ENCODE data around the gene HDHD5. TPM values are rescaled to one million over a fixed set of nuclear protein-coding genes. Genes with fewer than 3 reads are reported as not detected.

The HDHD5 gene
- total RNA-seq, 1 experiment from 2014 or later: 59.4 TPM

DNA sequence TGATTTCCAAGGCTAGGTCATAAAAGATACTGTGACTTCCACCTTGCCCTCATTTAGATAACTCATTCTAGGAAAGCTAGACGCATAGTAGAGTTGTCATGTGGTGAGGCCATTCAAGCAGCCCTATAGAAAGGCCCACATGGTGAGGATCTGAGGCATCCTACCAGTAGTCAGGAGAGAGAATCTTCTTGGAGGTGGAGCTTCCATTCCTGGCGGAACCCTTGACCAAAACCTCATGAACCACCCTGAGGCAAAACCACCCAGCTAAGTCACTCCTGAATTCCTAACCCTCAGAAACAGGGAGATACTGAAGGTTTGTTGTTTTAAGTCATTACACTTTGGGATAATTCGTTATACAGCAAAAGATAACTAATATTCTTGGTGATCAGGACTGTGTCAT lies 2.9 kb upstream of the HDHD5 start:
- ChIA-PET CTCF (interaction anchor here (1.1 kb wide), 1 partner anchor 10 kb away, joined by 3 read pairs; no protein-coding TSS in a partner anchor), POLR2A (ENCODE audit: low non-redundant PET) (no interaction called here)
- Histone ChIP-seq H3K4me3 (ENCODE audit: low read depth, low read length, poor library complexity, severe bottlenecking) (no peak overlapping the region), H3K9me3 (ENCODE audit: low read depth, low read length, poor library complexity, severe bottlenecking) (no peaks in the 10 kb centered on the region), H3K36me3 (ENCODE audit: insufficient read depth, low read length, poor library complexity, severe bottlenecking) (peaks cover 4% of the 10 kb centered on the region), H3K27ac (ENCODE audit: low read depth, low read length, poor library complexity, severe bottlenecking) (no peak overlapping the region), H3K4me1 (ENCODE audit: insufficient read depth, low read length, poor library complexity, severe bottlenecking) (peaks cover 5% of the 10 kb centered on the region), H3K27me3 (replicated peaks; ENCODE audit: insufficient read depth, low read depth, low read length, poor library complexity) (no peaks in the 10 kb centered on the region)
- intact Hi-C loops (cut with micrococcal nuclease; ENCODE audit: unreplicated experiment): no loop called here
- DNase-seq (ENCODE audit: low spot score): no peak
- TSS peak; percentile 2 for BruUV-seq (replicated peaks)
- no peak for TF ChIP-seq EZH2 (IDR thresholded peaks at IDR 0.05; ENCODE audit: borderline replicate concordance, low read depth, low read length, poor library complexity, severe bottlenecking)

DNA sequence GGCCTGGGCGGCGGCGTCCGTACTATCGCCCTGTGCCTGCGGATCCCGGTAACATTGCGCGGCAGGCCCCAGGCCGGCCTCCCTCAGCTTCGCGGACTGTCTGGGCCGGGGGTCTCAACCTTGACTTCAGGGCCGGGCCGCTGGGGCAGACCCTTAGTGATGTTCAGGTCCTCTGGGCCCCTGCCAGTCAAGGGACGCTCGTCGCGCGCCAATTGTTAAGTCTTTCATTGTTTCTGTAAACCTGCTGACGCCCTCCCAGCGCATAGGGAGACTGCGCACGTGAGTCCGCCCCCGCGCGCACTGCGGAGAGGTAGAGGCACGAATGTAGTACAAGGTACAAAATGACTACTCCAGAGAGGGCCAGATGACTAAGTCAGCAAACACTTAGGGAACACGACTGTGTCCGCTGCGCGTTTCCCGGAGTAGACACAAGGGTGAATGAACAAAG lies 451 bp upstream of the HDHD5 start:
- POLR2A ChIA-PET (ENCODE audit: low non-redundant PET): no interaction called here
- no peaks in the 10 kb centered on the region for H3K9me3 ChIP-seq (ENCODE audit: low read depth, low read length, poor library complexity, severe bottlenecking)
- H3K27me3 ChIP-seq (replicated peaks; ENCODE audit: insufficient read depth, low read depth, low read length, poor library complexity): no peaks in the 10 kb centered on the region
- intact Hi-C loops (cut with micrococcal nuclease; ENCODE audit: unreplicated experiment): no loop called here
- peaks cover 5% of the 10 kb centered on the region for H3K4me1 ChIP-seq (ENCODE audit: insufficient read depth, low read length, poor library complexity, severe bottlenecking)
- CTCF ChIA-PET: interaction anchor here (0.7 to 1.4 kb wide), 3 partner anchors 12 to 342 kb away, joined by 3 to 7 read pairs (median 4); no protein-coding TSS in a partner anchor
- peak overlapping the region; percentile 93 for H3K27ac ChIP-seq (ENCODE audit: low read depth, low read length, poor library complexity, severe bottlenecking)
- TF ChIP-seq EZH2 (IDR thresholded peaks at IDR 0.05; ENCODE audit: borderline replicate concordance, low read depth, low read length, poor library complexity, severe bottlenecking) (no peak), CTCF (conservative IDR thresholded peaks at IDR 0.05; ENCODE audit: low read depth, low read length) (no peak)
- H3K4me3 ChIP-seq (ENCODE audit: low read depth, low read length, poor library complexity, severe bottlenecking): peak overlapping the region; percentile 84
- no TSS peak for BruUV-seq (replicated peaks)
- DNase-seq (ENCODE audit: low spot score): peak; percentile 66
- peaks cover 4% of the 10 kb centered on the region for H3K36me3 ChIP-seq (ENCODE audit: insufficient read depth, low read length, poor library complexity, severe bottlenecking)

DNA sequence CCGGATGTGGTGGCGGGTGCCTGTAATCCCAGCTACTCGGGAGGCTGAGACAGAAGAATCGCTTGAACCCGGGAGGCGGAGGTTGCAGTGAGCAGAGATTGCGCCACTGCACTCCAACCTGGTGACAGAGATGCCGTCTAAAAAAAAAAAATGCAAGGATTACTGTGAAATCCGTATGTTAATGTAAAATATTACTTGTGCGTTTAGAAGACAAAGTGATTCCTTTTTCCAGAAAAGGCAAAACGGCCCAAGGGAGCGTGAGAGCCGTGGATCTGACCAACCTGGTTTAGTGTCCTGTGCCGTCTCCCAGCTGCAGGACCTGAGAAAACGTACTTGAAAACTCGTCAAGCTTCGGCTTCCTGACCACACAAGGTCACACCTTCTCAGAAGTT lies 905 bp downstream of the HDHD5 start:
- Histone ChIP-seq H3K9me3 (ENCODE audit: low read depth, low read length, poor library complexity, severe bottlenecking) (no peaks in the 10 kb centered on the region), H3K27me3 (replicated peaks; ENCODE audit: insufficient read depth, low read depth, low read length, poor library complexity) (no peaks in the 10 kb centered on the region), H3K4me1 (ENCODE audit: insufficient read depth, low read length, poor library complexity, severe bottlenecking) (peaks cover 5% of the 10 kb centered on the region), H3K36me3 (ENCODE audit: insufficient read depth, low read length, poor library complexity, severe bottlenecking) (peaks cover 4% of the 10 kb centered on the region), H3K4me3 (ENCODE audit: low read depth, low read length, poor library complexity, severe bottlenecking) (peak overlapping the region; percentile 84), H3K27ac (ENCODE audit: low read depth, low read length, poor library complexity, severe bottlenecking) (peak overlapping the region; percentile 93)
- TF ChIP-seq EZH2 (IDR thresholded peaks at IDR 0.05; ENCODE audit: borderline replicate concordance, low read depth, low read length, poor library complexity, severe bottlenecking): no peak
- TF ChIP-seq CTCF (conservative IDR thresholded peaks at IDR 0.05; ENCODE audit: low read depth, low read length): no peak
- ChIA-PET CTCF (interaction anchor here (0.6 kb wide), 1 partner anchor 242 kb away, joined by 3 read pairs; no protein-coding TSS in a partner anchor), POLR2A (ENCODE audit: low non-redundant PET) (no interaction called here)
- intact Hi-C loops (cut with micrococcal nuclease; ENCODE audit: unreplicated experiment): no loop called here
- BruUV-seq (replicated peaks): no TSS peak
- DNase-seq (ENCODE audit: low spot score): no peak

DNA sequence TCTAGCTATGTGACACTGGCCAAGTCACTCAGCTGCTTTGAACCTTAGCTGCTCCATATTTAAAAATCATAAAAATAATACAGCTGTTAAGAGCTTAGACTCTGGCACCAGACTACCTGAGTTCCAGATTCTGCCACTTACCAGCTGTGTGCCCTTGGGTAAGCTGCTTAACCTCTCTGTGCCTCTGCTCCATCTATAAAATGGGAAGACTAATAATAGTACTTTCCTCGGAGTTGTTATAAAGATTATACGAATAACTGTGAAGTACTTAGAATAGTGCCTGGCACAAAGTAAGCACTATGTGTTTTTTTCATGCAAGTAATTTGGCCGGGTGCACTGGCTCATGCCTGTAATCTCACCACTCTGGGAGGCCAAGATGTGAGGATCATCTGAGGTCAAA lies 1.4 kb downstream of the HDHD5 start:
- Histone ChIP-seq H3K36me3 (ENCODE audit: insufficient read depth, low read length, poor library complexity, severe bottlenecking) (peaks cover 4% of the 10 kb centered on the region), H3K27me3 (replicated peaks; ENCODE audit: insufficient read depth, low read depth, low read length, poor library complexity) (no peaks in the 10 kb centered on the region), H3K4me1 (ENCODE audit: insufficient read depth, low read length, poor library complexity, severe bottlenecking) (peaks cover 5% of the 10 kb centered on the region), H3K4me3 (ENCODE audit: low read depth, low read length, poor library complexity, severe bottlenecking) (peak overlapping the region; percentile 84), H3K27ac (ENCODE audit: low read depth, low read length, poor library complexity, severe bottlenecking) (no peak overlapping the region), H3K9me3 (ENCODE audit: low read depth, low read length, poor library complexity, severe bottlenecking) (no peaks in the 10 kb centered on the region)
- BruUV-seq (replicated peaks): TSS peak; percentile 59
- ChIA-PET CTCF (no interaction called here), POLR2A (ENCODE audit: low non-redundant PET) (no interaction called here)
- TF ChIP-seq EZH2 (IDR thresholded peaks at IDR 0.05; ENCODE audit: borderline replicate concordance, low read depth, low read length, poor library complexity, severe bottlenecking) (no peak), CTCF (conservative IDR thresholded peaks at IDR 0.05; ENCODE audit: low read depth, low read length) (no peak)
- DNase-seq (ENCODE audit: low spot score): no peak
- intact Hi-C loops (cut with micrococcal nuclease; ENCODE audit: unreplicated experiment): no loop called here
